HUDEP-2 (cell line): Measurements from ENCODE around the gene NCS1.
A peak's percentile ranks its signal among the peaks of the same experiment; 100 is the strongest.

ENCODE experiments used
- DNase-seq, 76 experiments: peaks; one replicate each; lab custom pipeline; 2025; ENCODE audit not compliant: unreplicated experiment in 76 of 76; lab: John Stamatoyannopoulos, UW

The NCS1 gene

DNA sequence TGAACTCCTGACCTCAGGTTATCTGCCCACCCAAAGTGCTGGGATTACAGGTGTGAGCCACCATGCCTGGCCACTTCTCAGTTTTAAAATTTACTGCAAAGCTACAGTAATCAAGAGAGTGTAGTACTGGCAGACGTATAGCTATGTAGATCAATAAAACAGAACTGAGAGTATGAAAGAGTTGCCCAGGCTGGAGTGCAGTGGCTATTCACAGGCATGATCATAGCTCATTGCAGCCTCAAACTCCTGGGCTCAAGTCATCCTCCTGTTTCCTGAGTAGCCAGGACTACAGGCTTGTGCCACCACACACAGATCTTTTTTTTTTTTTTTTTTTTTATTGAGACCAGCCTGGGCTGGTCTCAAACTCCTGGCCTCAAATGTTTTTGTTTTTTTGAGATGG lies 26.5 kb upstream of the NCS1 start:
- DNase-seq, result no peak

DNA sequence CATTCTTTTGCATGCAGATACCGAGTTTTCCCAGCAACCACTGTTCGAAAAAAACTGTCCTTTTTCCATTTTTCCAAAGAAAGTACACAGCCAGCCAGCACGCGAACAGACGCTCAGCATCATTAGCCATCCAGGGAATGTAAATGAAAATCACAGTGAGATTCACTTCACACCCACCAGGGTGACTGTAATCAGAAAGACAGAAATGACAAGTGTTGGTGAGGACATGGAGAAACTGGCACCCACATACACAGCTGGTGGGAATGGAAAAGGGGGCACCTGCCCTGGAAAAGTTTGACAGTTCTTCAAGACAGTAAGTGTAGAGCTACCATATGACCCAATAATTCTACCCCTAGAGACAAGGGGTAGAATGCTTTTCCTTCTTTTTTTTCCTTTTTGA lies 25.0 kb upstream of the NCS1 start:
- no peak for DNase-seq

DNA sequence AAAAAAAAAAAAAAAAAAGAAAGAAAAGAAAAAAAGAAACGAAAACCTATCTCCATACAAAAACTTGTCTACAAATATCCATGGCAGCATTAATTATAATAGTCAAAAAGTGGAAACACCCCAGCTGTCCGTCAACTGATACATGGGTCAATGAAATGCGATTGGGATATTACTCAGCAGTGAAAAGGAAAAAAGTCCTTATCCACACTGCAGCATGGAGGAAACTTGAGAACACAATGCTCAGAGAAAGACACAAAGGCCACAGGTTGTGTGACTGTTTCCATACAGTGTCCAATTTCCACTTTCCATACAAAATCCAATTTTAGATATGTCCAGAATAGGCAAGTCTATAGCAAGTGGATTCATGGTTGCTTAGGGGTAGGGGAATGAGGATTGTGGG lies 24.3 kb upstream of the NCS1 start:
- DNase-seq, result no peak

DNA sequence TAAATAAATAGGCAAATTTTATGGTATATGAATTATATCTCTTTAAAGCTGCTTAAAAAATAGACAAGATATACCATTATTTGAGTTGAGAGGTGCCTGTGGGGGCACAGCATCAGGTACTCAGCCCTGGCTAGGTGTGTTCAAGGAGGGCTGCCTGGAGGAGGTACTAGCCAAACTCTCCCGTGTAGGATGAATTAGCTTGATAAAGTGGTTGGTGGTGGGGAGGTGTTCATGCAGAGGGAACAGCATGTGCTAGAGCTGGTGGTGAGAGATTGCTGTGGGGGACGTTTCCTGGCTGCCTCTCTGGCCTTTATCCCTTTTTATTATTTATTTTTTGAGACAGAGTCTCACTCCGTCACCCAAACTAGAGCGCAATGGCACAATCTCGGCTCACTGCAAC lies 23.2 kb upstream of the NCS1 start:
- no peak for DNase-seq

DNA sequence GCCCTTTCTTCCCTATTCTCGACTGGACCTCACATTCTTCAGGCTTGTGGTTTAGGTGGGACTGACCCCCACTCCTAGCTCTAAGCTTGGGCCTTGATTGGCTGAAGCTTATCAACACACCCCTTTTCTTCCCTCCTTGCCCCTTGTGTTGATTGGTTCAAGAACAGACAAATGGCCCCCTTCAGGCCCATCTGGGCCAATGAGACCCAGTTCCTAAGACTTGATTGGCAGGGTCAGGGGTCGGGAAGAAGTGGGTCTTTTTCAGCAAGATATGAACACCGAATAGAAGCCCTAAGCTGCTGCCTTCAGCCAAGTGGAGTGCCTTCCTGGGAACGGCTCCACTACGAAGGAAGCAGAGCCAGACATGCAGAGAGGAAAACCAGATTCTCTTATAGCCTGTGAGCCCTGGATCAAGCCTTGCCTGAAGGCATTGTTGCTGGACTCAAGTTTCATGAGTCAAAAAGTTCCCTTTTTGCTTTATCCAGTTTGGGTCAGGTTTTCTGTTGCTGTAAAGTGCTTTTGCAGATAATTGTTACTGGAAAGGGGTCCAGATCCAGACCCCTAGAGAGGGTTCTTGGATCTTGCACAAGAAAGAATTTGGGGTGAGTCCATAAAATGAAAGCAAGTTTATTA lies 22.4 kb upstream of the NCS1 start:
- DNase-seq, result no peak

DNA sequence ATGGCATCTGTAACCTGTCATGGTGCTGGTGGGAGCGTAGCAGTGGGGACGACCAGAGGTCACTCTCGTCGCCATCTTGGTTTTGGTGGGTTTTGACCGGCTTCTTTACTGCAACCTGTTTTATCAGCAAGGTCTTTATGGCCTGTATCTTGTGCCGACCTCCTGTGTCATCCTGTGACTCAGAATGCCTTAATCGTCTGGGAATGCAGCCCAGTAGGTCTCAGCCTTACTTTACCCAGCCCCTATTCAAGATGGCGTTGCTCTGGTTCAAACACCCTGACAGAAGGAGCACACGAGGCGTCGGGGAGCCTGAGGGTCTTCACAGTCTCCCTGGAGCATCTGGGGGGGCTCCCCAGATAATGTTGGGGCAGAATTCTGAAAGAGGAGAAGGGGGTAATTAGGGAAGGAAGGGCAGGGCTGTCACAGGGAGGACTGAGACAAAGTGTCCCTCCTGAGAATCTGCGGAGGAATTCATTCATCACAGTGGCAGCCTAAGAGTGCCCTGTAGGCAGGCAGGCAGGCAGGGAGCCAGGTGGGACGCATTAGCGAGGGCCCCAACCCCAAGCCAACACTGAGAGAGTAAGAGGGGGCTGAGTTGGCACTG lies 21.3 kb upstream of the NCS1 start:
- peak in 11 of 76 experiments; percentile 5 to 32 (median 20) for DNase-seq

DNA sequence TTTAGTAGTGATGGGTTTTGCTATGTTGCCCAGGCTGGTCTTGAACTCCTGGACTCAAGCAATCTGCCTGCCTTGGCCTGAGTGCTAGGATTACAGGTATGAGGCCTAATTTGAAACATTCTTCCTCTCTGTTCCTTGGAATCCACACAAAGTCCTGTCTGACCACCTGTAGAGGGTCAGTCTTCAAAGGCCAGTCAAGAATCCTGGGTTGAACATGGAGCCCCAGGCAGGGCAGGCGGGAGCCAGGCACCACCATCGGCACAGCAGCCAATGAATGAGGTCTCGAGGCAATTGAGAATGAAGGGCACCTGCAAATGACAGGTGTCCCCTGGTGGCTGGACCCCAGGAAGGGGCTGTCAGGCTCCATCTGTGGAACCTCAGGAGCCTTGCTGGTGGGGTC lies 17.4 kb upstream of the NCS1 start:
- no peak for DNase-seq

DNA sequence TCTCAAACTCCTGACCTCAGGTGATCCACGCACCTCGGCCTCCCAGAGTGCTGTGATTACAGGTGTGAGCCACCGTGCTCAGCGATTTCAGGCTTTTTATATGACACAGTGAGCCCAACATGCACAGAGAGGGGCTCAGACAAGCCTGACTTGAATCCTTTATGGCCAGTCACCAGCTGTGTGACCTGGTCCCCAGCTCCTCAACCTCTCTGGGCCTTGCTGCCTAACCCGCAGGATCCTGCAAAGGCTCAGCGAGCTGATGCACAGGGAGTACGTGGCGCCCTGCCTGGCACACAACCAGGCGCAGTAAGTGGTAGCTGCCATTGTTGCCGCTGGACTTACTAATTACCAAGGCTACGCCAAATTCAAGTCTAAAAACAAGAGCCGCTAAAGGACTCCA lies 16.6 kb upstream of the NCS1 start:
- DNase-seq, result no peak

DNA sequence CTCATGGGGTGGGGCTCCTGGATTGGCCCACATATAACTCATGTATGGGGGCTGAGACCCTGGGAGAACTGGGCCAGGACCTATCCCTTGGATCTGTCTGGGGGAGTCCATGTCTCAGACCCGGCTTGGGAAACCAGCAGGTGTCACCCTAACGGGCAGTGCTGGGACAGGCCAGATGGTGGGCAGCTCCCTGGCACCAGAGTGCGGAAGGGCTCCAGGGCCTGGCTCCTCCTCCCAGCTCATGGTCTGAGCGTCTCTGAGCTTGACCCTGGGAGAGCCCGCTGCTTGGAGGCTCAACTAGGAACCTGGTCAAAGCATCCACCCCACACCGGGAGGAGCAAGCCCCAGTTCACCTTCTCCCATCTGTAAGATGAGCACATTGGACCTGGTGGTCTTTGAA lies 15.5 kb upstream of the NCS1 start:
- DNase-seq, result peak in 3 of 76 experiments; percentile 12 to 28 (median 22)

DNA sequence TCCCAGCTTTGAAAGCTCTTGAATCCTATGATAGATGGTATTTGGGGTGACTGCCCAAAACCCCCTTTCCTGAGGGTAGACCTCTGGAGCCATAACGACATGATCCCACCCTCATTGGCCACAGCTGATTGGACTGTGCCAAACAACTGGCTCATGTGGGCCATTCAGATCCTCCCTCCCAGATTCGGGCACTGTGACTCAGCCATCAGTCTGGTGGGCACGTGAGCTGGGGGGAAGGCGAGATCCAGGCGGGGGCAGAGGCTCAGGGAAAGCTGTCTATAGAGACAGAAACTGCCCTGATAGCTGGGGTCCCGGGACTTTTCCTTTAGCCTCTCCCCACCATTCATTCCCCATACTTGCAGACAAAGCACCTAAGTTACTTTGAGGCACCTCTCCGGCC lies 15.1 kb upstream of the NCS1 start:
- DNase-seq, result peak in 5 of 76 experiments; percentile 8 to 37 (median 12)

DNA sequence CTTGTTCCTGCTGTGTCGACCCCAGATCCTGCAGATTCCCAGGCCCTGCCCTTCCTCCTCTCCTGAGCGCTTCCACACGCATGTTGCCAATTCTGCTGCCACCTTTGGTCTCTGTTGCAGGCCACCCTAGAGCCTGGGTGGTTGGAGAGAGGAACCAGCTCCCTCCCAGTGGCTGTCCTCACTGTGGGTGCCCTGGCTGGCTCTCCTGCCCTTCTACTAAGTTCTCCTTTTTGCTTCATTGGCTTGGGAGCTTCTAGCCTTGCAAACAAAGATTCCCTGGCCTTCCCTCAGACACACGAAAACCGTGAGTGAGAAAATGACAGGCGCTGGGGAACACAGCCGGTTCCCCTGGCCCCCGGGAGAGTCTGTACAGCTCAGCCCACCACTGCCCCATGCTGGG lies 14.2 kb upstream of the NCS1 start:
- no peak for DNase-seq

DNA sequence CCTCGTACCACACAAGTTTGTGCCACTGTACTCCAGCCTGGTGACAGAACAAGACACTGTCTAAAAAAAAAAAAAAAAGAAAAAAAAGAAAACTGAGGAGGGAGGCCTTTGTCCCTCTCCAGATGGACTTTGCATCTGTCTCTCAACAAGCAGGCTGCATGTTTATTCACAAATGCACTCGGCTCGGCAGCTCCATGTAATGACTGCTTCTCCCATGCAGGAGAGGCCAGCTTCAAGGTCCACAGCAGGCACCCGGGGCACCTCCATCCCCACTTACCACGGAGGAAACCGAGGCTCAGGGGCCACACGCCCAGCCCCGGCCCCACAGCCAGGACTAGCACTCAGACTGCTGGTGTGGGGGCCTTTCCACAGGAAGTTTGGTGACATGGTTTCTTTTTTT lies 13.1 kb upstream of the NCS1 start:
- no peak for DNase-seq

DNA sequence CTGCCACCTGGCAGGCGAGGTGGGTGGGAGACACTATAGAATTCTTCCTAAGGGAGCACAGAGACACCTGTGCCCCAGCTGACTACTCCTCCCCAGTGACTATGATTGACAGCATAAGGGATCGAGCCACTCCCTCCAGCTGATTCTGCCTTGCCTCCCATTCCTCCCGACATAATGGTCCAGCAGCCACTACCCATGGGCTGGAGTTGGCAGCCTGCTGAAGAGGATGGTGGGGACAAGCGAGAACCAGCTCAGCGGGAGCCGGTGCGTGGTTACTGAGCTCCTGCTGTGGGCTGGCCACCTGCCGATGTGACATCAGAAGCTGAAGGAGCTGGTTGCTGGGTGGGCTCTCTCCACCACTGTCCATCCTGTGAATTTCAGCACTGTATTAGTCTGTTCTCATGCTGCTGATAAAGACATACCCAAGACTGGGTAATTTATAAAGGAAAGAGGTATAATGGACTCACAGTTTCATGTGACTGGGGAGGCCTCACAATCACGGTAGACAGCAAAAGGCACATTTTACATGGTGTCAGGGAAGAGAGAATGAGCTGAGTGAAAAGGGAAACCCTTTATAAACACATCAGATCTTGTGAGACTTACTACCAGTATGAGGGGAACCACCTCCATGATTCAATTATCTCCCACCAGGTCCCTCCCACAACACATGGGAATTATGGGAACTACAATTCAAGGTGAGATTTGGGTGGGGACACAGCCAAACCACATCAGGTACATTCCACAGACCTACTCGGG lies 12.1 kb upstream of the NCS1 start:
- no peak for DNase-seq

DNA sequence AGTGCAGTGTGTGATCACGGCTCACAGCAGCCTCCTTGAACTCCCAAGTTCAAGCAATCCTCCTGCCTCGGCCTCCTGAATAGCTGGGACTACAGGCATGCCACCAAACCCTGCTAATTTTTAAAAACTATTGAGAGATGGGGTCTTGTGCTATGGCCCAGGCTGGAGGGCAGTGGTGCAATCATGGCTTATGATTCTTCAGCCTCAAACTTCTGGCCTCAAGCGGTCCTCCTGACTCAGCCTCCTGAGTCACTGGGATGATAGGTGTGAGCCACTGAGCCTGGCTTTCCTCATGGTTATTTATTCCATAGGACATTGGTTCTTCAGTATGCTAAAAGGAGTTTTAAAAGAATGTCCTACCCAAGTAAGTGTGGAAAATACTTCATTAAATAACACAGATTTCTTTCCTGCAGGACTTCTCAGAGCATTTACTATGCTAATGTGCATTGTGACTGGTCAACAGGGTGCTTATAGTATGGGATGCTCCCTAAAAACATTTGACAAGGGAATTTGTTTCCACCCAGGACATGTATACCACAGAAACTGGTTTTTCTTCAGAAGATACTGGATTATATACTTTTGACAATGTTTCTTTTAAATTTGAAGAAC lies 11.2 kb upstream of the NCS1 start:
- DNase-seq, result no peak

DNA sequence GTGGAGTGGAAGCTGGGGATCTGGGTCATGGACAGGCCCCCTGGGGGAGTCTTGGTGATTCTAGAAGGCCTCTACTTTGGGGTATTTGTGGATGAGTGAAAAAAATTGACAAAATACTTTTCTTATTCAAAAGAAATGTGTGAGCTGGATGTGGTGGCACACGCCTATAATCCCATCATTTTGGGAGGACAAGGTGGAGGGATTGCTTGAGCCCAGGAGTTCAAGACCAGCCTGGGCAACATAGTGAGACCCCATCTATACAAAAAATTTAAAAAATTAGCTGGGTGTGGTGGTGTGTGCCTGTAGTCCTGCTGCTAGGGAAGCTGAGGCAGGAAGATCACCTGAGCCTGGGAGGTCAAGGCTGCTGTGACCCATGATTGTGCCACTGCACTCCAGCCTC lies 6.6 kb upstream of the NCS1 start:
- no peak for DNase-seq

DNA sequence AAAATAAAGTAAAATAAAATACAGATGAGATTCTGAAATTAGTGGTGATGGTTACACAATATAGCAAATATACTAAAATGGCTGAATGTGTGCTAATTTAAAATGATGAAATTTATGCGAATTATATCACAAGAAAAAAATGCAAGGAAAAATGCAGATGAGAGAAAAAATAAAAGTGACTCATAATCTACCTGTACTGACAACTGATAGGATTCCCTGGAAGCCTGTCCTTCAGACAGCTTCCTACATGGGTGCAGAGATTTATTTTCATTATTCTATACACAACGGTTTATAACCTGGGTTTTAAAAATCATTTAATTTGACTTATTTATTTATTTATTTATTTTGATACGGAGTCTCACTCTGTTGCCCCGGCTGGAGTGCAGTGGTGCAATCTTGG lies 5.8 kb upstream of the NCS1 start:
- DNase-seq, result no peak

DNA sequence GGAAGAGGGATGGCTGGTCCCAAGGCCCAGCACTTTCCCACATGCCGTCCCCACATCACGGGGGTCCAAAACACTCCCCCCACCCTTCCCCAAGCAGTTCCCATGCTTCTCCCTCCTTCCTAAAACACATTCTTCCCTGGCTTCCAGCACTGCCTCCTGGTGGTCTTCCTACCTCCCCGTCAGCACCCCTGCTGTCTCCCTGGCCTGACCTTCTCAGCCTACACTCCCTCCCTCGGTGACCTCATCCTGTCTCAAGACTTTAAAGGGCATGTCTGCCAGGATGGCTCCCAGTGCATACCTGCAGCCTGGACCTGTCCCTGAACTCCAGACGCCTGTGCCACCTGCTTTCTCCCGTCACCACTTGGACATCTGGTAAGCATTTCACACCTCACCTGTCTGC lies 4.3 kb upstream of the NCS1 start:
- DNase-seq, result no peak

DNA sequence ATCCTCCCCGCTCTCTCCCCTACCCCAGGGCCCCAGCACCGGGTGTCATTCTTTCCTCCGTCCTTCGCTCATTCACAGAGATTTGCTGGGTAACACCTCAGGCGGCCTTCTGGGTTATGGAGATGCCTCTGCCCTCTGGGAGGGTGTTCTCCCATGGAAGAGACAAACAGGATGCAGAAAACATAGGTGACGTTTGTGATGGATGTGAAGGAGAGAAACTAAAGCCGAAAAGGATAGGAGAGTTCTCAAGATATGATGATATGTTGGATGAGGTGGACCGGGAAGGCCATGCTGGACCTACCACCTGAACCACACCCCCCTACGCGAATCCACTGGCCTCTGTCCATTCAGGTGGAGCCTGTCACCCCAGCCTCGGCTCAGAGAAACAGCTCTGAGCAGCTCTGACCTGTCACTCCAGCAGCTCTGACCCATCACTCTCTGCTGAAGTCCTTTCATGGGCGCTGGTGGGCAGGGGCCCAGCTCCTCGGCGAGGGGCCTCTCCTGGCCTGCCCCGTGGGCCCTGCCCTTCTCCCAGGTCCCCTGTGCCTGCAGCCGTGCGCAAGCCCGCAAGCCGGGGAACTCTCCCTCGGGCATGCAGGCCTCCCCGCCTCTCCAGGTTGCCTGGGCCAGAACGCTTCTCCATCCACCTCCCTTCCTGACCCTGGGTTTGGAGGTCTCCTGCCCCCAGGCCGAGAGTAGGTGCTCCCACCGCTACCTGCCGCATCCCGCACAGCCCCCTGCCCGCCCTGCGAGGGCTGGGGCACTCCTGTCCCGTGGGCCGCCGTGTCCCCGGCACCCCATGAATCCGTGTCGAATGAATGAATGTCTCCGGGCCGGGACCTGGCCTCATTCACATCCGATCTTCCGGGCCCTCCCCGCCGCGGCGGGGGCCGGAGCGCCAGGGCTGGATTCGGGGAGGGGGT lies 717 bp upstream of the NCS1 start:
- DNase-seq, result peak in 1 of 76 experiments; percentile 37

DNA sequence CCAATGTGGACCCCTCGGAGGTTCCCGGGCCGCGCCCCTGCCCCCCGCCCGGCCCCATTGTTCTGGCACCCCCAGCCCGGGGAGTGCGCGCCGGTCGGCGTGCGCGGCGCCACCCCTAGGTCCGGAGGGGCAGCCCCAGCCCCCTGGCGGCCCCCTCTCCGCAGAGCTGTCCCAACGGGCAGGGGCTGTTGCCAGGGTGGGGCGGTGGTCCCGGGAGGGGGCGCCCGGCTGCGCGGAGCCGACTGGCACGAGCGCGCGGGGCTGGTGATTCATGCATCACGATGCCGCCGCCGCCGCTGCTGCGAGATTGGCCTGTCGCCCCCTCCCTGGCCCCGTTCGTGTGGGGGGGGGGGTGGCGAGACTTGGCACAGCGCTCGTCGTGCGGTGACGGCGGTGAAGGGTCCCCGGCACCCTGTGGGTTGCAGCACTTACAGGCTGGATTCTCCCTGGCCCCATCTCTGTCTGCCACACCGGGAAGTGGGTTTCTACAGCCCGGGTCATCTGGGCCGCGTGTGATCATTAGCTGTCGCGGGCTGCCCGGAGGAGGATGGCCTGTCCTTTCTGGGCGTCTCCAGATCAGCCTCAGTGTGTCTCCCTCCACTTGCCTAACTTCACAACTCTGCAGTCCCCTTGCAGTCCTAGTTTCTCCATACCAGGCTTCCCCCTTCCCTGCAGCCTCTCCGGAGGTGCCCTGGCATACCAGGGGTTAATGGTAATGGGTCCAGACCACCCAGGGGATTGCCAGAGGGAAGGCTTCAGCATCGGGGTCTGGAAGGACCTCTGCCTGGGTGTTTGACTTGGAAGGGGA lies 858 bp downstream of the NCS1 start:
- peak in 9 of 76 experiments; percentile 1 to 43 (median 18) for DNase-seq

DNA sequence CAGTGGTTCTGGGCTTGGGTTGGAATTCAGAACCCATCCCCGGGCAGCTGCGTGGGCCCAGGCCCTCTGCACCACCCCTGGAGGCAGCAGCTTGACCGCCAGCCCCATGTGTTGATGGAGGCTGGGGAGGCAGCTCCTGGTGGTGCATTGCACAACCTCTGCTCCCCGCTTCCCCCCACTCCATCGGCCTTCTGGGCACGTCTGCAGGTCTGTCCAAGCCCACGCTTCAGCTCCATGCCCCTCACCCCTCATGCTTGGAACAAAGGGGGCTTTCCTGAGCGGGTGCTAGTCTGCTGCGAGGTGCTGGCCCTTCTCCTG lies 1.4 kb downstream of the NCS1 start:
- DNase-seq, result no peak
